MCF 10A (cell line): ENCODE measurements around the gene CTNNA2. TPM values are rescaled to one million over a fixed set of nuclear protein-coding genes. Genes with fewer than 3 reads are reported as not detected.

ENCODE experiments used
- BruUV-seq: library from RNA; stranded (reverse); fragments of 400-500 nt; replicated peaks from 2 replicates; lab custom pipeline; 2021; lab: Mats Ljungman, UMichigan
- CTCF ChIA-PET: fragments of 300-600 bp; sonication (Branson Sonifier 250); formaldehyde crosslinking; extraction: SDS; loops from one replicate; lab custom pipeline; 2021; ENCODE audit warnings: antibody characterized with exemption, inconsistent platforms; lab: Yijun Ruan, JAX
- POLR2A ChIA-PET: fragments of 300-600, 350-650 bp; sonication (Branson Sonifier 250); formaldehyde crosslinking; extraction: SDS; loops from one replicate; lab custom pipeline; 2020; ENCODE audit warnings: antibody characterized with exemption, inconsistent platforms; lab: Yijun Ruan, JAX
- DNase-seq: peaks from one replicate; pipeline ENCODE4 v3.0.0-alpha.2; 2018; ENCODE audit not compliant: unreplicated experiment
- H3K27ac Mint-ChIP-seq: one replicate; pipeline ENCODE4 v1.8.0; 2022; ENCODE audit warnings: mild to moderate bottlenecking, low read depth, mixed read lengths; ENCODE audit not compliant: unreplicated experiment
- H3K27me3 Mint-ChIP-seq: one replicate; pipeline ENCODE4 v1.8.0; 2022; ENCODE audit warnings: mixed read lengths; ENCODE audit not compliant: insufficient read depth, unreplicated experiment
- H3K36me3 Mint-ChIP-seq: one replicate; pipeline ENCODE4 v1.8.0; 2022; ENCODE audit warnings: mild to moderate bottlenecking, moderate library complexity, mixed read lengths; ENCODE audit not compliant: insufficient read depth, unreplicated experiment
- H3K4me1 Mint-ChIP-seq: one replicate; pipeline ENCODE4 v1.8.0; 2022; ENCODE audit warnings: mixed read lengths; ENCODE audit not compliant: insufficient read depth, unreplicated experiment
- H3K4me3 Mint-ChIP-seq: one replicate; pipeline ENCODE4 v1.8.0; 2022; ENCODE audit warnings: mild to moderate bottlenecking, moderate library complexity, mixed read lengths; ENCODE audit not compliant: unreplicated experiment
- H3K9me3 Mint-ChIP-seq: one replicate; pipeline ENCODE4 v1.8.0; 2022; ENCODE audit warnings: mixed read lengths; ENCODE audit not compliant: unreplicated experiment
- CTCF ChIP-seq: fragments of 200-600 bp; IDR thresholded peaks from one replicate; pipeline ENCODE4 v1.8.0; 2022; ENCODE audit warnings: antibody characterized with exemption, mild to moderate bottlenecking; ENCODE audit not compliant: unreplicated experiment
- intact Hi-C: fragments of 100-400 bp; cut with micrococcal nuclease; formaldehyde crosslinking; loops from 2 replicates; pipeline ENCODE4 v1.14.1; 2022
- total RNA-seq: library from RNA; stranded (reverse); gene quantifications from 2 replicates; pipeline ENCODE4 v1.2.3, GENCODE V29; 2022

The CTNNA2 gene
- total RNA-seq, 1 experiment from 2014 or later: not detected

GRCh38 chr2:79740879-79741443 is 228.1 kb downstream of the CTNNA2 start:
- H3K27me3 Mint-ChIP-seq: no peaks in the 10 kb centered on the region

GRCh38 chr2:79750321-79750720 is 237.5 kb downstream of the CTNNA2 start:
- no peaks in the 10 kb centered on the region for H3K36me3 Mint-ChIP-seq
- no peaks in the 10 kb centered on the region for H3K4me1 Mint-ChIP-seq
- no peaks in the 10 kb centered on the region for H3K9me3 Mint-ChIP-seq
- intact Hi-C loops: no loop called here
- ChIA-PET POLR2A (no interaction called here), CTCF (no interaction called here)
- no peak overlapping the region for H3K4me3 Mint-ChIP-seq
- TF ChIP-seq CTCF: no peak
- no peak overlapping the region for H3K27ac Mint-ChIP-seq
- no TSS peak for BruUV-seq
- DNase-seq: no peak
- H3K27me3 Mint-ChIP-seq: no peaks in the 10 kb centered on the region

More at GRCh38 chr2:79740879-79741443, 228.1 kb downstream of the CTNNA2 start:
- Mint-ChIP-seq H3K4me1 (peaks cover 6% of the 10 kb centered on the region), H3K36me3 (no peaks in the 10 kb centered on the region), H3K9me3 (peaks cover 7% of the 10 kb centered on the region), H3K4me3 (no peak overlapping the region), H3K27ac (no peak overlapping the region)
- no TSS peak for BruUV-seq
- ChIA-PET CTCF (no interaction called here), POLR2A (no interaction called here)
- no peak for TF ChIP-seq CTCF
- intact Hi-C loops: no loop called here
- DNase-seq: no peak

- ChIA-PET POLR2A (no interaction called here), CTCF (no interaction called here)
- BruUV-seq: no TSS peak
- Mint-ChIP-seq H3K36me3 (no peaks in the 10 kb centered on the region), H3K9me3 (no peaks in the 10 kb centered on the region), H3K27me3 (no peaks in the 10 kb centered on the region), H3K4me3 (no peak overlapping the region), H3K4me1 (no peaks in the 10 kb centered on the region), H3K27ac (no peak overlapping the region)
- TF ChIP-seq CTCF: no peak
- no peak for DNase-seq
- intact Hi-C loops: no loop called here
These were observed 244.7 kb downstream of the CTNNA2 start for GRCh38 chr2:79757526-79757925.

- BruUV-seq: no TSS peak
- intact Hi-C loops: no loop called here
- no peak for DNase-seq
- ChIA-PET POLR2A (no interaction called here), CTCF (no interaction called here)
- no peak overlapping the region for H3K4me3 Mint-ChIP-seq
- H3K27ac Mint-ChIP-seq: no peak overlapping the region
- no peaks in the 10 kb centered on the region for H3K27me3 Mint-ChIP-seq
- H3K4me1 Mint-ChIP-seq: no peaks in the 10 kb centered on the region
- H3K9me3 Mint-ChIP-seq: no peaks in the 10 kb centered on the region
- no peak for TF ChIP-seq CTCF
- H3K36me3 Mint-ChIP-seq: no peaks in the 10 kb centered on the region
These were observed 245.2 kb downstream of the CTNNA2 start for GRCh38 chr2:79758042-79758441.
